HG03432 (cell line): ENCODE data around the gene CDR2.
"Not testable (repeated sequence)": the region's sequence is repeated elsewhere in the genome, so short reads cannot be mapped to it uniquely, and the experiment has no call there.

Source experiments
- ATAC-seq: cut with Tn5 transposase; IDR thresholded peaks from one replicate; pipeline ENCODE4 v1.9.1; 2021; ENCODE audit warnings: mild to moderate bottlenecking, moderate library complexity; ENCODE audit not compliant: unreplicated experiment

The CDR2 gene

DNA sequence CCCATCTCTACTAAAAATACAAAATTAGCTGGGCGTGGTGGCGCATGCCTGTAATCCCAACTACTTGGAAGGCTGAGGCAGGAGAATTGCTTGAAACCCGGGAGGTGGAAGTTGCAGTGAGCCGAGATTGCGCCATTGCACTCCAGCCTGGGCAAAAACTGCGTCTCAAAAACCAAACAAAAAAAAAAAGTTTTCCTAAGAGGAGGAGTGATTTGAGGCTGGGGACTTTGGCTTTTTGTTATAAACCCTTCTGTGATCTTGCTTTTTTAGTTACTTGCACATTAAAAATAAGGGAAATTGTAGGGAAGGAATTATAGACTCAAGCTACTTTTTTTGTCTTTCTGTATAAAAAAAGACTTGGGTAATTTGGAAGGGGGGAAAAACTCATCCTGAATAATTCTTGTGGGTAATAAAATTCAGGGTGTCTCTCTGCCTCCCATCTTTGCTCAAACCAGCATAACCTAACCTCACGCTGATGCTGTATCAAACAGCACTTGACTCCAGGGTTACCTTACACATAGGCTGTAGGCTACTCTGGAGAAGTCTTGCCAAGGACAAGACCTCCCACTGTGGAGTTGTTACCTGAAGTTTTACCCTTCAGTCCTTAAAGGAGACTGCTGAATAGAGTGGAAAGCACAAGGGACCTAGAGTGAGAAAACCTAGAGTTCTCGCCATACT is 1.7 kb upstream of the CDR2 start:
- no peak for ATAC-seq

DNA sequence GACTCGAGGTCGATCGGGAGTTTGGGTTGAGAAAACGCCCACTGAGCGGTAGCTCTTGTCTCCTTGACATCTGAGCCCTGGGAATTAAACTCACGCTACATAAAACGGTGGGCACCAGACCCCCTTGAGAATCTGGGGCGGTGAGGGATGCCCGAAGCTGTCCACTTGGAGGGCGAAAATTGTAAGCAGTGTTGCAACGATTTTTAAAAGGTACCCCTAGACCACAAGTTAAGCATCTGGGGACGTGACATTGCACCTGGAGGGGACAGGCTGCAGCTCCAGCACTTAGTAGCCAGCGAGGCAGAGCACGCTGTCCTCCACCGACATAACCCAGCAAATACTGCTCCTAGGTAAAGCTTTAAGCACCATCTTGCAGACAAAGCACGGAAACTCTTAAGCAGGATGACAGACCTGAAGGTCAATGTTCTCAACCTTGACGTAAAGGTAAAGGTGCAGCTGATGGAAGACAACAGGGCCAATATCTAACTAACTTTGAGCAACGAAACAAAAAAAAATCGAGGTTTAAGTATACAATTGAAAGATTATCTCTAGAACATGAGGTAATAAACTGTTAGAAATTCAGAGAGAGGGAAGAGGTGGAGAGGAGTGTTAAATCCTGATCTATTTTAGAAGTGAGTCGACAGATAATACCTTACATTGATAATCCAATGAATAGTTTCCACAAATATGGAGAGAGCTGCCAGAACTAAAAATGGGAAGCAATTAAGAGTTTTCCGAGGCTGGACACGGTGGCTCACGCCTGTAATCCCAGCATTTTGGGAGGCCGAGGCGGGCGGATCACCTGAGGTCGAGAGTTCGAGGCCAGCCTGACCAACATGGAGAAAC is 921 bp upstream of the CDR2 start:
- ATAC-seq, result no peak

DNA sequence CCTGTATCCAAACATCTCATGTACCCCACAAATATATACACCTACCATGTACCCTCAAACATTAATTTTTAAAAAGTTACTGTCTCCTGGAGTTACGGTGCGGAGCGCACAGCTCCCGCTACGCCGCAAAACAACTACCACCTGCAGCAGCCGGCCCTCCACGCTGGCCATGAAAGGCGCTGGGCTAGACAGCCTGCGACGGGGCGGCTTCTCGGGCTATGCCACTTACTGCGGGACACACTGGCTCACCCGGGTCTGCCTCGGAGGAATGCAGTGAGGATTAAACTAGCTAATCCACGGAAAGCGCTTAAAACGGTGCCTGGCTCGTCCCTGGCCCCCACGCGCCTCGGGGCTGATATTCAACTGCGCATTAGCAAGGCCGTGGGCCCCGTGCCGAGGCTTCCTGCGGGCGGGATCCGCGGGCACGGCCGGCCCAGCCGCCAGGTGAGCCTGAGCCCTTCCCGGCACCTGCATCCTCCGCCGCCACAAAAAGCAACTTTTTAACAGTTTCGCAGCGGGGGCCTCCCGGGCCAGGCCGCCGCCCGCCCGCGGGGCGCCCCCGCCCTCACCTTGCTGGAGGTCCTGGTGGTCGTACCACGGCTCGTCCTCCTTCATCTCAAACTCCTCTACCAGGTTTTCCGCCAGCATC is 633 bp downstream of the CDR2 start:
- ATAC-seq, result peak; percentile 31

DNA sequence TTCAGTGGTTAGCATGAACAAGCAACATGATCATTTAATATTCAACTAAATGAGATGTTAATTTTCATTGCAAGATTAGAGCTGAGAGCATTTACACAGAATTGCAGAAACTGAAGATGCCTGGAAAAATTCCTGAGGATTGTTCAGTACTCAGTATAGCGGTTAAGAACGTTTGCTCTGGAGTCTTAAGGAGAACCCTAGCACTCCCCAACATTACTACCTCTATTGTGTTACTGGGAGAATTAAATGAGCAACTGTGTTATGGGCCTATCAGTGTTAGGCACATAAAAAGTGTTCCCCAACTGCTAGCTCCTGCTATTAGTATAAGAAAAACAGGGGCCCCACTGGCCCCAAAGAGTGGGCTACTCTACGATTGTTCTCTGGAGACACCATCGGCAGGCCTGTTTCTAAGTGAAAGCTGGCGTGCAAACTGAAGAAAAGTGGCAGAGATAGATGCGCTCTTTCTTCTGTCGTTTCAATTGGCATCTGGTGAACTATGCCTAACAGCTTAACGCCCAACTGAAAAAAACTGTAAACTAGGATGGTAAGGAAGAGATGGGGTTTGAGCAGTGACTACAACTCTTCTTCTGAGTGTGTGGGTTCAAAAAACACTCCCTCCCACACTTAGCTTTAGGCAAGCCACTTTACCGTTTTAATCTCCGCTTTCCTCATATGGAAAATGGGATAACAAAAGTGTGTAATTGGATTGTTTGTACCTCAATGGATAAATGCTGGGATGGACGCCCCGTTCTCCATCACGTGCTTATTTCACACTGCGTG is 1.3 kb downstream of the CDR2 start:
- no peak for ATAC-seq

DNA sequence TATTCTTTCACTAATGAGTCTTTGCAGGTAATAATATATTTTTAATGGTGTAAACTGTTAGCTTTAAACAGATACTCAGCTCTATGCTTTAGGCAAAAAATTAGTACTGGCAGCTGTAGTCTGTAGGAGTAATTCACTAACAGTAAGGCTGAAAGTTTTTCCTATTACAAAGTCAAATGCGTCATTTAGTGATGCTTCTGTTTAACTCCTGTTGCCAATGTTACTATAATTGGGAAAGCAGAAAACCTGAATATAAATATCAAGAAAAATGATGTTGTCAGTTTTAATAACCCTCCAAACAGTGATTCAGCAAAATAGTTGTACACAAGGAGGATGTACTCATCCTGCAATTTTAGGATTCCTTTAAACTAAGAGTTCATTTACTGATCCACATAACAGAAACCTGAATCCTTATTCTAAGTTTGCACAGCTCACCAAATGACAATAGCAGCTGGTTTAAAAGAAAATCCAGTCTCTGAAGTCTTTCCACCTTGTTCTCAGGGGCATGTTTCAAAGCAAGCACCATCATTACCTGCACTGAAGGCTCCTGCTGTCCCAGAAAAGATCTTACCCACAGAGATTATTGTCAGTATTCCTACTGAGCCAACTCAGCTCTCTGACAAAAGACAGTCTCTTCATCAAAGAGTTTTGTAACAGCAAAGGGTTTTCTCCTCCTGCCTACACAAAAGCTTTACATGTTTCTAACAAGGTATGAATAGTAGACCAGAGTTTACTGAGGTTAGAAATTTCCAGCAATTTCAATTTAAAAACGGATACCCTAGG is 4.2 kb downstream of the CDR2 start:
- ATAC-seq, result no peak

DNA sequence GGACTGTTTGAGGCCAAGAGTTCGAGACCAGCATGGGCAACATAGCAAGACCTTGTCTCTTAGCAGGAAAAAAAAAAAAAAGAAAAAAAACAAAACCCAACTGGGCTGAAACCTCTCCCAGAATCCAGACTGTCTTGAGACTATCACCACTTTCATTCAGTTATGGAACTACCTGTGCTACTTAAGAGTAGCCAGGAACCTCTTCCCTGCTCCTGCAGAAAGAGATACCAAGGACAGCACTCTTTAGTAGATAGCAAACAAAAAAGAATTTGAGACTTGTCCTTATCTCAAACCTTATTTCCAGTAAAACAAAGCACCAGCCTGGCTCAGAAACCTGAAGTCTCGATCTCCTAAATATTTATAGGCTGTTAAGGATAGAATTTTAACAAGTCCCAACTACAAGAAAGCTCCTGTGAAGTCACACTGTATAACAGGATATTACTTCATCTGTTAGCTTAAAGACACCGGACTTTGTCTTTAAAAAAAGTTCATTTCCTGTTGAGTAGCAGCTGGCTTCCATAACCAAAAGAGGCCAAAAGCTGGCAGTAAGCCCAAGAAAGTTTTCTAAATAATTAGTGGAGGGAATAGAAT is 5.1 kb downstream of the CDR2 start:
- ATAC-seq, result no peak

DNA sequence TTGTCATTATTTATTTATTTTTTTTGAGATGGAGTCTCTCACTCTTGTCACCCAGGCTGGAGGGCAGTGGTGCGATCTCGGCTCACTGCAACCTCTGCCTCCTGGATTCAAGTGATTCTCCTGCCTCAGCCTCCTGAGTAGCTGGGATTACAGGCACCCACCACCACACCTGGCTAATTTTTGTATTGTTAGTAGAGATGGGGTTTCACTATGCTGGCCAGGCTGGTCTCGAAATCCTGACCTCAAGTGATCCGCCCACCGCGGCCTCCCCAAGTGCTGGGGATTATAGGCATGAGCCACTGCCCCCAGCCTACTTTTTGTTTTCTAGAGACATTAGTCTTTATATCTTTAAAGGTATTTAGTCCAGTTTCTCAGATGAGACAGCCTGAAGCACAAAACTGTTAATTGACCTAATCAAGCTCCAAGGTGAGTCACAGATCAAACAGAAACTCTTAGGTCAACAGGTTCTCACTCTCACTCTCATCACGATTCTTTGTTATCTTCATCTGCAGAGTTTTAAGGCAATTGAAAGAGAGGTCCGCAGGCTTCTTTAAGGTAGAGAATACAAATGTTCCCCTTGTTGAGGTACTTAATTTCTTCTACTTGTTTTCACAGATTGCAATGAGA is 6.1 kb downstream of the CDR2 start:
- not testable (repeated sequence) for ATAC-seq

DNA sequence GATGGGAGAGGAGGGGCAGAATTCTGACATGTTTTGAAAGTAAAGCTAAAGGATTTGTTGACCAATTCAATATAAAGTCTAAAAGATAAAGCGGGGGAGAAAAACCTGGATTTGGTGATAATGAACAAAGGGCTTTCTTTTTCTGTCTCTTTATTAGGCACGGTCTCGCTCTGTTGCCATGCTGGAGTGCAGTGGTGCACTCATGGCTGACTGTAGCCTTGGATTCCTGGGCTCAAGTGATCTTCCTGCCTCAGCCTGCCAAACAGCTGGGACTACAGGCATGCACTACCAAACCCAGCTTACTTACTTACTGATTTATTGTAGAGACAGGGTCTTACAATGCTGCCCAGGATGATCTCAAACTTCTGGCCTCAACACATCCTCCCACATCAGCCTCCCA is 7.5 kb downstream of the CDR2 start:
- no peak for ATAC-seq

DNA sequence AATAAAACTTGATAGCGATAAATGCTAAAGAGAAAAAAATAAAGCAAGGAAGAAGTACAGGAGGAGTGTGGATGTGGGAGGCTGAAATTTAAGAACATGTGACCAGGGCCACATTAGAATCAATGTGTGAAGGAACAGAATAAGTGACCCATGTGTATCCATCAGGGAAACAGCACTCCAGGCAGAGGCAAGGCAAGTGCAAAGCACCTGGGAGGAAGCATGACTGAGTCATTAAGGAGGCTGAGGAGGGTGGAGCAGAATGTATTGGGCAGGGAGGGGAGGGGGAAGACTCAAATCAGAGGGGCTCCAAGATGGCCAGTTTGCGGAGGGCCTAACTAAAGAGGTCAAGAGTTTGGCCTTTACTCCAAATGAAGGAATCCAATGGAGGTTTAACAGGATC is 8.0 kb downstream of the CDR2 start:
- no peak for ATAC-seq

DNA sequence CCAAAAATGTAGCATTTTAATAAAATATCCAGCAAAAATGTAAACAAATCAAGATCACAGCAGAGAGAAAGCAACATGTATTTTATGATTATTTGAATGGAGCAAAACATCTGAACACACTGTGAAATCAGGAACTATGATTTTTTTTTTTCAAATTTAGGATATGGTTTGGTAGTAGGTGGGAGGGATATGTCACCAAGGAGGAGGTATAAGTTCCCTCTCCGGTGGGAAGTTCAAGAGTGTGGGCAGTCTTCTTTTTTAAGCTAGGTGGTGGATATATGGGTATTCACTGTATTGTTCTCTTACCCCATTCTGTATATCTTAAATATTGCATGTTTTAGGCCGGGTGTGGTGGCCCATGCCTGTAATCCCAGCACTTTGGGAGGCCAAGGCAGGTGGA is 10.2 kb downstream of the CDR2 start:
- no peak for ATAC-seq

DNA sequence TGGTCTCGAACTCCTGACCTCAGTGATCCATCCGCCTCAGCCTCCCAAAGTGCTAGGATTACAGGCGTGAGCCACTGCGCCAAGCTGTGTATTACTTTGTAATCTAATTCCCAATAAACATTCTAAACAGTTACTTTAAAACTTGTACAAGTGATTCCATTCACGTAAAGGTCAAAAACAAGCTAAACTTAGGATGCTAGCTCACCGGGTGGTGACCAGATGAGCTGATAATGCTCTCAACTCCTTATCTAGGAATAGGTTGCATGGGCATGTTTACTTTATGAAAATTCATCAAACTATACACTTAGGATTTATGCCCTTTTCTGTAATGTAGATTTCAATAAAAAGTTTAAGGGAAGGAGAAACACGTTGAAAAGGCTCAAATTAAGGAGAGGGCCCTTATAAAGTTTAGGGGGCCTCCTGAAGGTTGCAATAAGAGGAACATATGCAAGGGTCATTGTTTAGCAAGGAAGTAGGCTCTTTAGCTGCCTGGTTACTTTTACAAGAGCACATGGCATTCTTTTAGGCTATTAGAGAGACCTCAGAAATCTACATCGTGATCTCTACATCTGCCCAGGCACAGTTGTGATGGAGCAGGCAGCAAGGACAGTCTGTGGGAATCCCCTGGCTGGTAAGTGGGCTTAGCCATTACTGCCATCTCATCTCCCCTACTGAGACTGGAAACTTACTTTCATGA is 13.3 kb downstream of the CDR2 start:
- ATAC-seq, result no peak

DNA sequence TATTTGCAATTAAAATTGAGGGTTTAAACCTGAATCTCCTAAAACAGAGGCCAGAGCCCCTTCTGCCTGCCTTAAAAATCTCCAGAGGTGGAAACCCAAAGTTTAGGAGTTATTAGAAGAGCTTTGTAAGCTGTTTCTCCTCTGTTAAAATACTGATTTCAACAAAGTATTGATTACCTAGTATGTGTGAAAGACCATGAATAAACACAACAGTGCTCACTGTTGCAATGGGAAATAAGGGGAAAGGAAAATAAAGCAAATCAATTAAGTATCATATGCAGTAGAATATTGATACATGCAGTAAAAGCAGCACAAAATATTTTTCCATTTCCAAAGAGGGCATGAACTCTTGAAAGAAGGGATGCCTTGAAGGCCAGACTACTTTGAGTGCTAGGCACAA is 14.7 kb downstream of the CDR2 start:
- no peak for ATAC-seq

DNA sequence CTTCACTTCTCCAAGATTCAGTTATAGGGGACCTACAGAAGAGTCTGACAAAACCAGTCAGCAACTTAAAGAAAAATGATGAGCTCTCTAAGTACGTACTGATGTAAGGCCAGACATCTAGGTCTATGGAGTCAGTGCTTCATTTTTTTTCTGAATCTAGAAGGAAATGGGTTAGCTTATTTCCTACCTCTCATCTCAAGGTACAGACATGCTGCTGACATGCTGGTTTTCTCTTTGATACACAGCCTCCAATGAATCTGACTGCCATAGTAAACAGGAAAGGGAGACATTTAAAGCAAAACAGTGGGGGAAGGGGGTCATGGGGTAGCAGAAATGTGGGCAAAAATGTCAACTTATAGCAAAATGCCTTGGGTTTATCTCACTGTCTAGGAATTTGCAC is 16.4 kb downstream of the CDR2 start:
- peak; percentile 9 for ATAC-seq

DNA sequence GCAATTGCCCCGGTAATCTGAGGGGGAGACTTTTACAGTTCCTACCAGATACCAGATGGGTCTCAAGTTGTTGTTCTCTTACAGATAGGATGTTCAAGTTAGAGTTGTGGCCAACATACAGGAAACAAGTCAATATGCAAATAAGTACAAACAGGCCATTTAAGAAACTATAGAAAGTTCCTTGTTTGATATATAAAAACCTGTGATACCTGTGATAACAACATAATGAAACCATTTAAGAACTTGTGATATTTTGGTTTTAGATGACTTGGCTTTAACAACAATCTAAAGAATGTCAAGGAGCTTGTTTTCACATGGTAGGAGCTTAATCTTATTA is 16.8 kb downstream of the CDR2 start:
- peak; percentile 60 for ATAC-seq

DNA sequence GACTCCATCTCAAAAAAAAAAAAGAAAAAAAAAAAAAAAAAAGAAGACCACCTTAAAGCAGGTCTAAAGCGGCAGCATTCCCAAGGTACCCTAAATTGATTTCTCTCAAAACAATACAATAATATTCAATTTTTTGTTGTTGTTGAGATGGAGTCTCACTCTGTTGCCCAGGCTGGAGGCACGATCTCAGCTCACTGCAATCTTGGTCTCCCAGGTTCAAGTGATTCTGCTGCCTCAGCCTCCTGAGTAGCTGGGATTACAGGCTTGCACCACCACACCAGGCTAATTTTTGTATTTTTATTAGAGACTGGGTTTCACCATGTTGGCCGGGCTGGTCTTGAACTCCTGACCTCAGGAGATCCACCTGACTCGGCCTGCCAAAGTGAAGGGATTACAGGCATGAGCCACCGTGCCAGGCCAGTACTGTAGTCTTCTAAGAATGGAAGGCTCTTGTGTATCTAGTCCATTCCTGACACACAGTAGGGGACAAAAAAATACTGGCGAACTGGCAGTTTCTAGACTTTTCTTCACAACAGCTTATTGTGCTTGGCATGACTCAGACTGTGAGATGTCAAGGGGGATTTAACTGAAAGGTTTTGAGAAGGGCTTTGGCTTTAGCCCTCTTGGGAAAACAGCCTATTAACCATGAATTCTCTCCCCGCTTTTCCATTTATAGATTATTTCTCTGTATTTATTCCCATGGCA is 17.3 kb downstream of the CDR2 start:
- ATAC-seq, result peak; percentile 27

DNA sequence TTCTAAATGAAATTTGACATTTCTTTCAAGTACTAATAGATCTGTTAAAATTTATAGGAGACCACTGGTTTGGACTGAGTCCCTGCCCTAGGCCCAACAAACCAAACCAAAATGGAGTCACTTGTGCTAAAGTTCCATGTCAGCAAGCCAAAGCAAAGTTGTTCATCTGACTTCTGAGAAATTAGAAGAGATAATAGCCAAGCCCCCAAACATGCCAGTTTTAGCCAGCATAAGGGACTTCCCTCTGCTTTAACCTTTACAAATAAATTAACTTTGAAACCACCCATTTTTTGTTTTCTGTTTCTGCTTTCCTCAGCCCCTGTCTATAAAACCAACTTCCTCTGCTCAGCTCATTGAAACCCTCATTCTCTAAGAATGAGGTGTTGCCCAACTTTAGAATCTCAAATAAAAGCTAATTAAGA is 18.9 kb downstream of the CDR2 start:
- no peak for ATAC-seq

DNA sequence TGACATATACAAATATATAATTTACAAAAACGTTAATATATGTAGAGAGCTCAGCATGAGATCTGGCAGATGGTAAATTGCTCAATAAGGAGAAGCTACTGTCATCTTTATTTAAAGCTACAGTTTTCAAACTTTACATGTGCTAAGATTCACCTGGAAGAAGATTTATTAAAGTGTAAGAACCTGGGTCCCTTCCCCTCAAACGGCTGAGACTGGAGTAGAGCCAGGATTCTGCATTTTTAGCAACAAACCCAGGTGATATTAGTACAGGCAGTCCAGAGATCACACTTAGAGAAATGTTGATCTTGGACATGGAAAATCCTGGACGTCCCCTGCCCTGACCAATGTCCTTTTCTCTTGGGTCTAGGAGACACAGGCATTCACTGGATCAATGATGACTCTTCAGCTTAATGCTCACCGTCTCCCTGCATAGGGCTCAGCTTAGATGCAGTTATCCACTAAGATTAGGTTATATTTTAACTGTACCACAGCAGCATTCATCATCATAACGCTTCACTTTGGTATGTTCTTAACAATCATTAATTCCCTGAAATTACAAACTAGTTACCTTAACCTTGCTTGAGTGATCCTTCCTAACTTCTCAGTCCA is 20.4 kb downstream of the CDR2 start:
- ATAC-seq, result no peak
